K562 (cell line): ENCODE results near the gene ACOT7. TPM values are rescaled to one million over a fixed set of nuclear protein-coding genes. Genes with fewer than 3 reads are reported as not detected.
A peak's percentile ranks its signal among the peaks of the same experiment; 100 is the strongest.

Experiments used
- GATAD2B ChIP-seq: fragments of 450-650 bp; IDR thresholded peaks from 2 replicates; pipeline ENCODE4 v1.6.1; 2017; ENCODE audit warnings: mild to moderate bottlenecking, borderline replicate concordance
- HNRNPL ChIP-seq: fragments of 200-400 bp; formaldehyde crosslinking; IDR thresholded peaks from 2 replicates; pipeline ENCODE4 v1.6.1; 2017; ENCODE audit warnings: low read depth, mild to moderate bottlenecking, low read length
- KDM1A ChIP-seq, 2 experiments: fragments of 450-650 bp; IDR thresholded peaks; 2 replicates each; pipeline ENCODE4 v1.6.1; 2016; ENCODE audit warnings: mild to moderate bottlenecking in 2 of 2
- MAZ ChIP-seq, 2 experiments: fragments of 450-650 bp in 1 of 2; sonication (generic) in 1 of 2; formaldehyde crosslinking; IDR thresholded peaks in 1 of 2; conservative IDR thresholded peaks in 1 of 2; 2 replicates each; pipeline versions ENCODE4 v1.4.0 to v1.5.0; 2020; ENCODE audit warnings: mild to moderate bottlenecking in 1 of 2, missing genetic modification reagents in 1 of 2
- PHB ChIP-seq: fragments of 250-450 bp; sonication (Bioruptor Pico); IDR thresholded peaks from 2 replicates; pipeline ENCODE4 v1.5.0; 2021
- PRPF4 ChIP-seq: fragments of 200-400 bp; formaldehyde crosslinking; IDR thresholded peaks from one replicate; pipeline ENCODE4 v1.6.1; 2017; ENCODE audit warnings: low read length, low read depth, mild to moderate bottlenecking; ENCODE audit not compliant: insufficient read depth, poor library complexity, severe bottlenecking
- ZNF12 ChIP-seq: sonication (generic); formaldehyde crosslinking; IDR thresholded peaks from 2 replicates; pipeline ENCODE4 v1.4.0; 2020; ENCODE audit warnings: mild to moderate bottlenecking, missing genetic modification reagents
- ZNF134 ChIP-seq: fragments of 250-450 bp; sonication (Bioruptor Pico); conservative IDR thresholded peaks from 2 replicates; pipeline ENCODE4 v1.4.0; 2020
- ZNF551 ChIP-seq: fragments of 250-450 bp; sonication (Bioruptor Pico); IDR thresholded peaks from 2 replicates; pipeline ENCODE4 v1.5.0; 2021; ENCODE audit warnings: mild to moderate bottlenecking, moderate library complexity
- ZNF561 ChIP-seq: fragments of 450-650 bp; formaldehyde crosslinking; conservative IDR thresholded peaks from 2 replicates; pipeline ENCODE4 v1.4.0; 2020; ENCODE audit warnings: mild to moderate bottlenecking, moderate library complexity
- ZNF707 ChIP-seq: fragments of 250-450 bp; sonication (Bioruptor Pico); conservative IDR thresholded peaks from 2 replicates; pipeline ENCODE4 v1.8.0; 2022; ENCODE audit warnings: inconsistent platforms, mild to moderate bottlenecking, moderate library complexity
- polyA plus RNA-seq, 8 experiments: library from polyadenylated mRNA; depleted of rRNA in 4 of 8; stranded (reverse) in 5 of 8; unstranded in 3 of 8; fragments of >200 nt; fragmentation: Nextera tagmentation in 2 of 8; fragmentation: Illumina TruSeq in 1 of 8; extraction: Ambion mirVana in 2 of 8; extraction: Trizol in 1 of 8; gene quantifications; 2 replicates each; pipeline versions ENCODE4 v1.2.1 to v1.2.3, GENCODE V29; 2011 to 2014; ENCODE audit warnings: inconsistent platforms in 1 of 8, missing spikeins in 1 of 8
- total RNA-seq, 7 experiments: library from RNA; depleted of rRNA in 6 of 7; stranded (reverse); fragments of >200 nt in 6 of 7; fragmentation: Illumina TruSeq in 2 of 7; extraction: Trizol in 2 of 7; gene quantifications; 2 replicates each; pipeline versions ENCODE4 v1.2.1 to v1.2.3, GENCODE V29; 2011 to 2021; ENCODE audit warnings: low replicate concordance in 1 of 7
- TF ChIP-seq, protein P1 (sequence below), 2 experiments: fragments of 450-650 bp; IDR thresholded peaks; 2 replicates each; pipeline ENCODE4 v1.6.1; 2016
- TF ChIP-seq, protein P2 (sequence below): fragments of 450-650 bp; formaldehyde crosslinking; IDR thresholded peaks from 2 replicates; pipeline ENCODE4 v1.4.0; 2020; ENCODE audit warnings: mild to moderate bottlenecking, moderate library complexity
- TF ChIP-seq, protein P3 (sequence below): sonication (generic); formaldehyde crosslinking; IDR thresholded peaks from 2 replicates; pipeline ENCODE4 v1.8.0; 2023; ENCODE audit warnings: mild to moderate bottlenecking, missing genetic modification reagents
- TF ChIP-seq, protein P4 (sequence below): sonication (generic); formaldehyde crosslinking; IDR thresholded peaks from 2 replicates; pipeline ENCODE4 v1.8.0; 2022; ENCODE audit warnings: missing genetic modification reagents, mild to moderate bottlenecking, borderline replicate concordance
- TF ChIP-seq, protein P5 (sequence below), 2 experiments: fragments of 150-350 bp in 1 of 2; IDR thresholded peaks; 2 replicates each; pipeline ENCODE4 v1.6.1; 2012 to 2016; ENCODE audit warnings: low read depth in 2 of 2, low read length in 2 of 2, mild to moderate bottlenecking in 1 of 2, moderate library complexity in 1 of 2

The ACOT7 gene
- total and polyA plus RNA-seq, 9 of the 15 experiments (the other 6 are each of a cell fraction or from before 2014, with no cell fraction given) = 7.0 to 92.6 (median 37.2) TPM

DNA sequence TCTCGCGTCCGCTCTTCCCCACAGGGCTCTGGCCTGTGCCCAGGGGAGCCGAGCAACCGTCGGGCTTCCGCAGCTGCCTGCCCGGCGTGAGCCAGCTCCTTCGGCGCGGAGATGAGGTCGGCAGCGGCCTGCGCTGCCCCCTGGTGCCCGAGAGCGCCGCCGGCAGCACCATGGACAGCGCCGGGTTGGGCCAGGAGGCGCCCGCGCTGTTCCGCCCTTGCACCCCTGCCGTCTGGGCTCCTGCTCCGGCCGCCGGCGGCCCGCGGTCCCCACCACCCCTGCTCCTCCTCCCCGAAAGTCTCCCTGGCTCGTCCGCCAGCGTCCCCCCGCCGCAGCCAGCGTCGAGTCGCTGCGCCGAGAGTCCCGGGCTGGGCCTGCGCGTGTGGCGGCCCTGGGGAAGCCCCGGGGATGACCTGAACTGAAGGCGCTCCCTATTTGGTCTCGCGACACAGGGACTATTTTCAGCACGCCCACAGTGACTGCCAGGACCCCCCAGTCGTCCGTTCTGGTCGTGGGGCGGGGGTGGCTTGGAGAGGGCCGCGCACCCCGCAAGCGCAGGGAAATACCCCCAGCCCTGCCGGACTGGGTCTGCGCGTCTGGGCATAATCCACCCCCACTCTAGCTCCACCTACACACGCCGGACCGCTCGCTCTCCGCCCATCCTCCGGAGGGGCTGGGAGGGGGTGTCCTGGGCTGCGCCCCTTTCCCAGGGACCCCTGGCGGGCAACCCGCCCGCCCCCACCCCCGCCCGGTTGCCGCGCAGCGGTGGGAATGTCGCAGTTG is 148.3 kb downstream of the ACOT7 start (continued):
- TF ChIP-seq, protein P1, sequence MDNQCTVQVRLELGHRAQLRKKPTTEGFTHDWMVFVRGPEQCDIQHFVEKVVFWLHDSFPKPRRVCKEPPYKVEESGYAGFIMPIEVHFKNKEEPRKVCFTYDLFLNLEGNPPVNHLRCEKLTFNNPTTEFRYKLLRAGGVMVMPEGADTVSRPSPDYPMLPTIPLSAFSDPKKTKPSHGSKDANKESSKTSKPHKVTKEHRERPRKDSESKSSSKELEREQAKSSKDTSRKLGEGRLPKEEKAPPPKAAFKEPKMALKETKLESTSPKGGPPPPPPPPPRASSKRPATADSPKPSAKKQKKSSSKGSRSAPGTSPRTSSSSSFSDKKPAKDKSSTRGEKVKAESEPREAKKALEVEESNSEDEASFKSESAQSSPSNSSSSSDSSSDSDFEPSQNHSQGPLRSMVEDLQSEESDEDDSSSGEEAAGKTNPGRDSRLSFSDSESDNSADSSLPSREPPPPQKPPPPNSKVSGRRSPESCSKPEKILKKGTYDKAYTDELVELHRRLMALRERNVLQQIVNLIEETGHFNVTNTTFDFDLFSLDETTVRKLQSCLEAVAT (IDR thresholded peaks at IDR 0.05) = no peak
- TF ChIP-seq ZNF707 (CRISPR knock-in tag) = no peak
- TF ChIP-seq KDM1A (IDR thresholded peaks at IDR 0.05) = peak in 1 of 2 experiments; percentile 36; a peak in 1 of 4 replicates
- peak; percentile 76; the same call in 1 of the 2 replicates for TF ChIP-seq ZNF12 (CRISPR knock-in tag)
- TF ChIP-seq, protein P2, sequence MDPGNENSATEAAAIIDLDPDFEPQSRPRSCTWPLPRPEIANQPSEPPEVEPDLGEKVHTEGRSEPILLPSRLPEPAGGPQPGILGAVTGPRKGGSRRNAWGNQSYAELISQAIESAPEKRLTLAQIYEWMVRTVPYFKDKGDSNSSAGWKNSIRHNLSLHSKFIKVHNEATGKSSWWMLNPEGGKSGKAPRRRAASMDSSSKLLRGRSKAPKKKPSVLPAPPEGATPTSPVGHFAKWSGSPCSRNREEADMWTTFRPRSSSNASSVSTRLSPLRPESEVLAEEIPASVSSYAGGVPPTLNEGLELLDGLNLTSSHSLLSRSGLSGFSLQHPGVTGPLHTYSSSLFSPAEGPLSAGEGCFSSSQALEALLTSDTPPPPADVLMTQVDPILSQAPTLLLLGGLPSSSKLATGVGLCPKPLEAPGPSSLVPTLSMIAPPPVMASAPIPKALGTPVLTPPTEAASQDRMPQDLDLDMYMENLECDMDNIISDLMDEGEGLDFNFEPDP (CRISPR knock-in tag) = no peak
- TF ChIP-seq MAZ (CRISPR knock-in tag; conservative IDR thresholded peaks at IDR 0.05 in 1 of 2, IDR thresholded peaks at IDR 0.05 in 1 of 2) = peak; percentile 82 to 97
- TF ChIP-seq, protein P3, sequence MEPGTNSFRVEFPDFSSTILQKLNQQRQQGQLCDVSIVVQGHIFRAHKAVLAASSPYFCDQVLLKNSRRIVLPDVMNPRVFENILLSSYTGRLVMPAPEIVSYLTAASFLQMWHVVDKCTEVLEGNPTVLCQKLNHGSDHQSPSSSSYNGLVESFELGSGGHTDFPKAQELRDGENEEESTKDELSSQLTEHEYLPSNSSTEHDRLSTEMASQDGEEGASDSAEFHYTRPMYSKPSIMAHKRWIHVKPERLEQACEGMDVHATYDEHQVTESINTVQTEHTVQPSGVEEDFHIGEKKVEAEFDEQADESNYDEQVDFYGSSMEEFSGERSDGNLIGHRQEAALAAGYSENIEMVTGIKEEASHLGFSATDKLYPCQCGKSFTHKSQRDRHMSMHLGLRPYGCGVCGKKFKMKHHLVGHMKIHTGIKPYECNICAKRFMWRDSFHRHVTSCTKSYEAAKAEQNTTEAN = peak; percentile 90; the same call in 1 of the 2 replicates
- no peak for TF ChIP-seq ZNF561 (CRISPR knock-in tag)
- no peak for TF ChIP-seq PHB (CRISPR knock-in tag)
- peak; percentile 84 for TF ChIP-seq GATAD2B
- TF ChIP-seq ZNF134 = no peak
- TF ChIP-seq, protein P4, sequence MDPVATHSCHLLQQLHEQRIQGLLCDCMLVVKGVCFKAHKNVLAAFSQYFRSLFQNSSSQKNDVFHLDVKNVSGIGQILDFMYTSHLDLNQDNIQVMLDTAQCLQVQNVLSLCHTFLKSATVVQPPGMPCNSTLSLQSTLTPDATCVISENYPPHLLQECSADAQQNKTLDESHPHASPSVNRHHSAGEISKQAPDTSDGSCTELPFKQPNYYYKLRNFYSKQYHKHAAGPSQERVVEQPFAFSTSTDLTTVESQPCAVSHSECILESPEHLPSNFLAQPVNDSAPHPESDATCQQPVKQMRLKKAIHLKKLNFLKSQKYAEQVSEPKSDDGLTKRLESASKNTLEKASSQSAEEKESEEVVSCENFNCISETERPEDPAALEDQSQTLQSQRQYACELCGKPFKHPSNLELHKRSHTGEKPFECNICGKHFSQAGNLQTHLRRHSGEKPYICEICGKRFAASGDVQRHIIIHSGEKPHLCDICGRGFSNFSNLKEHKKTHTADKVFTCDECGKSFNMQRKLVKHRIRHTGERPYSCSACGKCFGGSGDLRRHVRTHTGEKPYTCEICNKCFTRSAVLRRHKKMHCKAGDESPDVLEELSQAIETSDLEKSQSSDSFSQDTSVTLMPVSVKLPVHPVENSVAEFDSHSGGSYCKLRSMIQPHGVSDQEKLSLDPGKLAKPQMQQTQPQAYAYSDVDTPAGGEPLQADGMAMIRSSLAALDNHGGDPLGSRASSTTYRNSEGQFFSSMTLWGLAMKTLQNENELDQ = peak; percentile 93; the same call in 1 of the 2 replicates
- TF ChIP-seq PRPF4 = no peak
- TF ChIP-seq HNRNPL = peak; percentile 94
- TF ChIP-seq, protein P5, sequence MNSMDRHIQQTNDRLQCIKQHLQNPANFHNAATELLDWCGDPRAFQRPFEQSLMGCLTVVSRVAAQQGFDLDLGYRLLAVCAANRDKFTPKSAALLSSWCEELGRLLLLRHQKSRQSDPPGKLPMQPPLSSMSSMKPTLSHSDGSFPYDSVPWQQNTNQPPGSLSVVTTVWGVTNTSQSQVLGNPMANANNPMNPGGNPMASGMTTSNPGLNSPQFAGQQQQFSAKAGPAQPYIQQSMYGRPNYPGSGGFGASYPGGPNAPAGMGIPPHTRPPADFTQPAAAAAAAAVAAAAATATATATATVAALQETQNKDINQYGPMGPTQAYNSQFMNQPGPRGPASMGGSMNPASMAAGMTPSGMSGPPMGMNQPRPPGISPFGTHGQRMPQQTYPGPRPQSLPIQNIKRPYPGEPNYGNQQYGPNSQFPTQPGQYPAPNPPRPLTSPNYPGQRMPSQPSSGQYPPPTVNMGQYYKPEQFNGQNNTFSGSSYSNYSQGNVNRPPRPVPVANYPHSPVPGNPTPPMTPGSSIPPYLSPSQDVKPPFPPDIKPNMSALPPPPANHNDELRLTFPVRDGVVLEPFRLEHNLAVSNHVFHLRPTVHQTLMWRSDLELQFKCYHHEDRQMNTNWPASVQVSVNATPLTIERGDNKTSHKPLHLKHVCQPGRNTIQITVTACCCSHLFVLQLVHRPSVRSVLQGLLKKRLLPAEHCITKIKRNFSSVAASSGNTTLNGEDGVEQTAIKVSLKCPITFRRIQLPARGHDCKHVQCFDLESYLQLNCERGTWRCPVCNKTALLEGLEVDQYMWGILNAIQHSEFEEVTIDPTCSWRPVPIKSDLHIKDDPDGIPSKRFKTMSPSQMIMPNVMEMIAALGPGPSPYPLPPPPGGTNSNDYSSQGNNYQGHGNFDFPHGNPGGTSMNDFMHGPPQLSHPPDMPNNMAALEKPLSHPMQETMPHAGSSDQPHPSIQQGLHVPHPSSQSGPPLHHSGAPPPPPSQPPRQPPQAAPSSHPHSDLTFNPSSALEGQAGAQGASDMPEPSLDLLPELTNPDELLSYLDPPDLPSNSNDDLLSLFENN (IDR thresholded peaks at IDR 0.05; ENCODE audit: low read depth in 2 of 2, low read length in 2 of 2) = 0 out of 4 replicates have a peak, but pooled peaks of 1 of the 2 experiments have one; percentile 44
- TF ChIP-seq ZNF551 = no peak
